CD8-positive, alpha-beta memory T cell (primary cell): ENCODE data around the gene SLC24A3. TPM values are rescaled to one million over a fixed set of nuclear protein-coding genes. Genes with fewer than 3 reads are reported as not detected.

Source experiments
- CTCF ChIA-PET: fragments of 350-600 bp; sonication (Branson Sonifier 250); formaldehyde crosslinking; loops from one replicate; lab custom pipeline; 2021; ENCODE audit warnings: antibody characterized with exemption; lab: Charles Lee
- POLR2A ChIA-PET: fragments of 350-600 bp; sonication (Branson Sonifier 250); formaldehyde crosslinking; loops from one replicate; lab custom pipeline; 2021; ENCODE audit warnings: antibody characterized with exemption; lab: Charles Lee
- DNase-seq, 5 donors: peaks; one replicate each; pipeline versions ENCODE4 v3.0.0 to v3.0.0-alpha.2; 2020 to 2022; ENCODE audit warnings: mixed read lengths in 1 of 5
- H3K27ac ChIP-seq: one replicate; pipeline ENCODE4 v1.7.0; 2013; ENCODE audit warnings: low read depth, mild to moderate bottlenecking, low read length, moderate library complexity
- H3K27me3 ChIP-seq: 2 replicates; pipeline ENCODE4 v1.7.0; 2013; ENCODE audit warnings: low read length, mild to moderate bottlenecking; ENCODE audit not compliant: insufficient read depth, poor library complexity, severe bottlenecking
- H3K36me3 ChIP-seq: 2 replicates; pipeline ENCODE4 v1.7.0; 2013; ENCODE audit warnings: mild to moderate bottlenecking, low read length, moderate library complexity; ENCODE audit not compliant: insufficient read depth
- H3K4me1 ChIP-seq: 2 replicates; pipeline ENCODE4 v1.7.0; 2013; ENCODE audit warnings: mild to moderate bottlenecking, low read length, moderate library complexity; ENCODE audit not compliant: insufficient read depth
- H3K4me3 ChIP-seq: 2 replicates; pipeline ENCODE4 v1.7.0; 2013; ENCODE audit warnings: mild to moderate bottlenecking, low read length
- H3K9me3 ChIP-seq: 2 replicates; pipeline ENCODE4 v1.7.0; 2013; ENCODE audit warnings: mild to moderate bottlenecking, low read length
- H3K27ac Mint-ChIP-seq, 8 donors: one replicate each; pipeline ENCODE4 v1.8.0; 2020 to 2021; ENCODE audit warnings: mixed read lengths in 8 of 8, mild to moderate bottlenecking in 6 of 8, inconsistent platforms in 3 of 8, moderate library complexity in 3 of 8
- H3K27me3 Mint-ChIP-seq, 2 donors: one replicate each; pipeline ENCODE4 v1.8.0; 2020 to 2021; ENCODE audit warnings: mixed read lengths in 2 of 2, mild to moderate bottlenecking in 1 of 2, moderate library complexity in 1 of 2
- H3K36me3 Mint-ChIP-seq, 3 donors: one replicate each; pipeline ENCODE4 v1.8.0; 2020 to 2021; ENCODE audit warnings: mixed read lengths in 3 of 3, inconsistent platforms in 1 of 3, mild to moderate bottlenecking in 1 of 3
- H3K4me1 Mint-ChIP-seq, 3 donors: one replicate each; pipeline ENCODE4 v1.8.0; 2020 to 2021; ENCODE audit warnings: mixed read lengths in 3 of 3, inconsistent platforms in 1 of 3, mild to moderate bottlenecking in 1 of 3
- H3K4me3 Mint-ChIP-seq, 7 donors: one replicate each; pipeline ENCODE4 v1.8.0; 2020 to 2021; ENCODE audit warnings: mixed read lengths in 7 of 7, mild to moderate bottlenecking in 6 of 7, moderate library complexity in 4 of 7, inconsistent platforms in 2 of 7
- H3K9me3 Mint-ChIP-seq, 5 donors: one replicate each; pipeline ENCODE4 v1.8.0; 2020 to 2022; ENCODE audit warnings: mixed read lengths in 5 of 5, mild to moderate bottlenecking in 3 of 5, moderate library complexity in 2 of 5, inconsistent platforms in 1 of 5
- polyA plus RNA-seq: library from polyadenylated mRNA; unstranded; fragments of 300-500 nt; fragmentation: Illumina TruSeq; gene quantifications from one replicate; pipeline ENCODE4 v1.2.3, GENCODE V29; 2021
- total RNA-seq, 2 experiments: library from RNA; stranded (reverse); gene quantifications; one replicate each; pipeline ENCODE4 v1.2.3, GENCODE V29; 2021

Gene SLC24A3
- total and polyA plus RNA-seq, 3 experiments from 2014 or later: not detected

GRCh38 chr20:19318610-19319009 is 106.2 kb downstream of the SLC24A3 start:
- DNase-seq: no peak
- ChIA-PET CTCF (no interaction called here), POLR2A (no interaction called here)
- H3K27me3 Mint-ChIP-seq: peaks cover 0 to 5% of the 10 kb centered on the region in 2 donors
- H3K27ac Mint-ChIP-seq: no peak overlapping the region
- Histone ChIP-seq H3K4me1 (no peaks in the 10 kb centered on the region), H3K9me3 (no peaks in the 10 kb centered on the region), H3K27ac (no peak overlapping the region), H3K4me3 (no peak overlapping the region), H3K36me3 (no peaks in the 10 kb centered on the region), H3K27me3 (no peaks in the 10 kb centered on the region)
- H3K4me3 Mint-ChIP-seq: no peak overlapping the region
- H3K4me1 Mint-ChIP-seq: peaks cover 6 to 7% (median 6%) of the 10 kb centered on the region in 3 donors
- peaks cover 0 to 3% (median 0%) of the 10 kb centered on the region in 5 donors for H3K9me3 Mint-ChIP-seq
- no peaks in the 10 kb centered on the region for H3K36me3 Mint-ChIP-seq

GRCh38 chr20:19320005-19320404 is 107.6 kb downstream of the SLC24A3 start:
- H3K27me3 Mint-ChIP-seq: peaks cover 0 to 6% of the 10 kb centered on the region in 2 donors
- H3K36me3 ChIP-seq: no peaks in the 10 kb centered on the region
- H3K36me3 Mint-ChIP-seq: no peaks in the 10 kb centered on the region
- no peak for DNase-seq
- POLR2A ChIA-PET: no interaction called here
- peaks cover 0 to 3% (median 0%) of the 10 kb centered on the region in 5 donors for H3K9me3 Mint-ChIP-seq
- H3K4me1 Mint-ChIP-seq: peaks cover 6 to 7% (median 6%) of the 10 kb centered on the region in 3 donors
- H3K9me3 ChIP-seq: no peaks in the 10 kb centered on the region
- no peaks in the 10 kb centered on the region for H3K27me3 ChIP-seq
- H3K4me3 ChIP-seq: no peak overlapping the region
- no peak overlapping the region for H3K4me3 Mint-ChIP-seq
- H3K27ac ChIP-seq: no peak overlapping the region
- H3K4me1 ChIP-seq: no peaks in the 10 kb centered on the region
- CTCF ChIA-PET: no interaction called here
- H3K27ac Mint-ChIP-seq: no peak overlapping the region

GRCh38 chr20:19321176-19321575 is 108.7 kb downstream of the SLC24A3 start:
- POLR2A ChIA-PET: no interaction called here
- CTCF ChIA-PET: no interaction called here
- Mint-ChIP-seq H3K27me3 (peaks cover 0 to 6% of the 10 kb centered on the region in 2 donors), H3K36me3 (no peaks in the 10 kb centered on the region), H3K4me1 (peaks cover 6 to 7% (median 6%) of the 10 kb centered on the region in 3 donors), H3K27ac (no peak overlapping the region), H3K4me3 (no peak overlapping the region), H3K9me3 (no peaks in the 10 kb centered on the region)
- Histone ChIP-seq H3K36me3 (no peaks in the 10 kb centered on the region), H3K4me1 (no peaks in the 10 kb centered on the region), H3K4me3 (no peak overlapping the region), H3K27me3 (no peaks in the 10 kb centered on the region), H3K27ac (no peak overlapping the region), H3K9me3 (no peaks in the 10 kb centered on the region)
- no peak for DNase-seq

DNA sequence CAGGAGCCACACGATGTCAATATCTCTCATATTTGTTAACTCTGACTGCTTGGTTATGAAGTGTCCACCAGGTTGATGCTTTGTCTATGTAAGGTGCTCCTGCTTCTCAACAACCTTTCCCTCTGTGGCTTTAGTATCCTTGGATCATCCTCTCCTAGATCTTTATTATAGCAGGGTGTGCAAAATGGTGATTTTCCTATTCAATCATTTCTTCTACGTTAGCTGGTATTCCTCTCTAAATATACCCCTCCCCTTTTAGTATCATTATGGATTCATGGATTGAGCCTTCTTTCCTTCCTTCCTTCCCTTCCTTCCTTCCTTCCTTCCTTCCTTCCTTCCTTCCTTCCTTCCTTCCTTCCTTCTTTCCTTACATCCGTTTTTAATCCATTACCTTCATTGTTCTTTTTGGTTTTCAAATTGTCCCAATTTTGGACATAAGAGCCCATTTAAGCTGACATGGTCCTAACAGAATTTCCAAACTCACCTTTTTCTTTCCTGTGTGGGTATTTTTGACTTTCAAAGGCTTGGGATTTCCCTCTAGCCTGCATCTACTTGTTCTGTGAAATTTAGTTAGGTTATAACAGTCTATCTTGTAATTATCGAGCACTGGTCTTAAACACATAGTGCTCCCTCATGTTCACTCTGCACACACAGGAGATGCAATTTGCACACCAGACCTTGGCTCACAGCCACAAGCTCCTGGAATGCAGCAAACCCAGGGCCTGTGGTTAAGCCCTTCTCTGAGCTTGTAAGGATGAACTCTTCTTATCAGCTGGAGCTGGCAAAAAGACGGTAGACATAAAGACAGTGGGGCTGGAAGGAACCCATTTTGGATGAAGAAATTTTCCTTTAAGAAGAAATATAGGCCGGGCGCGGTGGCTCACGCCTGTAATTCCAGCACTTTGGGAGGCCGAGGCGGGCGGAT is 109.9 kb downstream of the SLC24A3 start:
- Histone ChIP-seq H3K27me3 (no peaks in the 10 kb centered on the region), H3K4me3 (no peak overlapping the region), H3K27ac (no peak overlapping the region), H3K4me1 (no peaks in the 10 kb centered on the region), H3K9me3 (no peaks in the 10 kb centered on the region), H3K36me3 (no peaks in the 10 kb centered on the region)
- Mint-ChIP-seq H3K9me3 (no peaks in the 10 kb centered on the region), H3K27ac (no peak overlapping the region), H3K36me3 (no peaks in the 10 kb centered on the region), H3K4me1 (peaks cover 1 to 2% (median 2%) of the 10 kb centered on the region in 3 donors), H3K27me3 (peaks cover 0 to 3% of the 10 kb centered on the region in 2 donors), H3K4me3 (no peak overlapping the region)
- ChIA-PET CTCF (interaction anchor here (1.5 kb wide), 1 partner anchor 12 kb away, joined by 3 read pairs; no protein-coding TSS in a partner anchor), POLR2A (no interaction called here)
- no peak for DNase-seq

- H3K4me3 Mint-ChIP-seq: no peak overlapping the region
- CTCF ChIA-PET: no interaction called here
- POLR2A ChIA-PET: no interaction called here
Measured at GRCh38 chr20:19327401-19327800, 115.0 kb downstream of the SLC24A3 start.

DNA sequence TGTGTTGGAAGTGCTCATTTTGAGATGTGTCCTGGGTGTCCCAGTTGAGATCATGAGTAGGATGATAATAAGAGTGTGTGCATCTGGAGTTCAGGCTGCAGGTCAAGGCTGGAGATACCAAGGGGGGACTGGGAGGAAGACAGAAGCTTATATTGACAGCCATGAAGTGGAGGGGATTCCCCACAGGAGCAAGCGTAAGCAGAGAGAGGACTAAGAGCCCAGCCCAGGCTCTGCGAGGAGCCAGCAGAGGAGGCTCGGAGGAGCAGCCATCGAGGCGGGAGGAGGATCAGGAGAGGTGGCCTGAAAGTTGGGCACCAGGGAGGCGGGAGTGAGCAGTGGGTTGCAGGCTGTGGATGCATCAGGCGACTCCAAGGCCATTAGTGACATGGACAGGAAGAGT is 116.2 kb downstream of the SLC24A3 start:
- peaks cover 0 to 4% (median 3%) of the 10 kb centered on the region in 3 donors for H3K4me1 Mint-ChIP-seq
- H3K27me3 ChIP-seq: no peaks in the 10 kb centered on the region
- H3K36me3 Mint-ChIP-seq: no peaks in the 10 kb centered on the region
- H3K27ac Mint-ChIP-seq: no peak overlapping the region
- no peak for DNase-seq
- peaks cover 0 to 4% (median 0%) of the 10 kb centered on the region in 5 donors for H3K9me3 Mint-ChIP-seq
- H3K27ac ChIP-seq: no peak overlapping the region
- no peaks in the 10 kb centered on the region for H3K9me3 ChIP-seq
- POLR2A ChIA-PET: no interaction called here
- CTCF ChIA-PET: no interaction called here
- H3K27me3 Mint-ChIP-seq: peaks cover 0 to 3% of the 10 kb centered on the region in 2 donors
- no peaks in the 10 kb centered on the region for H3K36me3 ChIP-seq
- H3K4me3 Mint-ChIP-seq: no peak overlapping the region
- no peaks in the 10 kb centered on the region for H3K4me1 ChIP-seq
- H3K4me3 ChIP-seq: no peak overlapping the region

More at GRCh38 chr20:19327401-19327800, 115.0 kb downstream of the SLC24A3 start:
- Histone ChIP-seq H3K9me3 (no peaks in the 10 kb centered on the region), H3K4me1 (no peaks in the 10 kb centered on the region), H3K36me3 (no peaks in the 10 kb centered on the region), H3K27ac (no peak overlapping the region), H3K4me3 (no peak overlapping the region), H3K27me3 (no peaks in the 10 kb centered on the region)
- Mint-ChIP-seq H3K4me1 (peaks cover 0 to 4% (median 3%) of the 10 kb centered on the region in 3 donors), H3K27ac (no peak overlapping the region), H3K9me3 (peaks cover 0 to 2% (median 0%) of the 10 kb centered on the region in 5 donors), H3K36me3 (no peaks in the 10 kb centered on the region), H3K27me3 (peaks cover 0 to 3% of the 10 kb centered on the region in 2 donors)
- DNase-seq: no peak

- Histone ChIP-seq H3K36me3 (no peaks in the 10 kb centered on the region), H3K27ac (no peak overlapping the region), H3K4me1 (no peaks in the 10 kb centered on the region), H3K27me3 (no peaks in the 10 kb centered on the region), H3K9me3 (no peaks in the 10 kb centered on the region), H3K4me3 (no peak overlapping the region)
- H3K9me3 Mint-ChIP-seq: peaks cover 0 to 8% (median 0%) of the 10 kb centered on the region in 5 donors
- H3K27ac Mint-ChIP-seq: no peak overlapping the region
- no peak for DNase-seq
- ChIA-PET CTCF (no interaction called here), POLR2A (no interaction called here)
- no peak overlapping the region for H3K4me3 Mint-ChIP-seq
- H3K27me3 Mint-ChIP-seq: peaks cover 0 to 2% of the 10 kb centered on the region in 2 donors
- peaks cover 0 to 4% (median 3%) of the 10 kb centered on the region in 3 donors for H3K4me1 Mint-ChIP-seq
- H3K36me3 Mint-ChIP-seq: no peaks in the 10 kb centered on the region
Measured at GRCh38 chr20:19330038-19330437, 117.6 kb downstream of the SLC24A3 start.

- Mint-ChIP-seq H3K36me3 (no peaks in the 10 kb centered on the region), H3K9me3 (peaks cover 0 to 8% (median 0%) of the 10 kb centered on the region in 5 donors), H3K4me3 (no peak overlapping the region), H3K4me1 (peaks cover 0 to 4% (median 3%) of the 10 kb centered on the region in 3 donors), H3K27me3 (peaks cover 0 to 2% of the 10 kb centered on the region in 2 donors), H3K27ac (no peak overlapping the region)
- Histone ChIP-seq H3K36me3 (no peaks in the 10 kb centered on the region), H3K4me3 (no peak overlapping the region), H3K27me3 (no peaks in the 10 kb centered on the region), H3K4me1 (no peaks in the 10 kb centered on the region), H3K27ac (no peak overlapping the region), H3K9me3 (no peaks in the 10 kb centered on the region)
- CTCF ChIA-PET: no interaction called here
- POLR2A ChIA-PET: no interaction called here
- DNase-seq: no peak
Measured at GRCh38 chr20:19330731-19331130, 118.3 kb downstream of the SLC24A3 start.
